H1 (cell line): ENCODE measurements around the gene PPIL6. TPM values are rescaled to one million over a fixed set of nuclear protein-coding genes. Genes with fewer than 3 reads are reported as not detected.

ENCODE experiments used
- CTCF ChIA-PET: fragments of 300-600 bp; sonication (Branson Sonifier 250); formaldehyde crosslinking; loops from one replicate; lab custom pipeline; 2021; ENCODE audit not compliant: partially characterized antibody; lab: Charles Lee
- POLR2A ChIA-PET: fragments of 300-600 bp; sonication (Branson Sonifier 250); formaldehyde crosslinking; loops from one replicate; lab custom pipeline; 2021; ENCODE audit warnings: inconsistent platforms; ENCODE audit not compliant: partially characterized antibody; lab: Charles Lee
- DNase-seq, 2 experiments: peaks; one replicate each; pipeline versions ENCODE4 v3.0.0 to v3.0.0-alpha.2; 2010 to 2022; ENCODE audit warnings: low spot score in 2 of 2, low read depth in 1 of 2, mixed read lengths in 1 of 2
- FAIRE-seq: peaks from 2 replicates; lab custom pipeline; 2011; peaks lifted over from hg19 to GRCh38; lab: Jason Lieb, UNC
- H2AFZ ChIP-seq: 2 replicates; pipeline ENCODE4 v1.8.1; 2012; ENCODE audit warnings: low read length, inconsistent platforms
- H2AK5ac ChIP-seq: 2 replicates; pipeline ENCODE4 v1.6.1; 2013; ENCODE audit warnings: low read depth, low read length
- H2BK120ac ChIP-seq: replicated peaks from 2 replicates; pipeline ENCODE3; 2013; ENCODE audit warnings: low read depth, low read length, inconsistent platforms
- H2BK12ac ChIP-seq: 2 replicates; pipeline ENCODE4 v1.6.1; 2013; ENCODE audit warnings: low read depth, low read length
- H2BK15ac ChIP-seq: 2 replicates; pipeline ENCODE4 v1.6.1; 2013; ENCODE audit warnings: low read length
- H2BK20ac ChIP-seq: 2 replicates; pipeline ENCODE4 v1.6.1; 2013; ENCODE audit warnings: low read length
- H2BK5ac ChIP-seq: 2 replicates; pipeline ENCODE4 v1.6.1; 2013; ENCODE audit warnings: low read depth, low read length
- H3K14ac ChIP-seq: 2 replicates; pipeline ENCODE4 v1.6.1; 2013; ENCODE audit warnings: inconsistent platforms; ENCODE audit not compliant: insufficient read length
- H3K18ac ChIP-seq: 2 replicates; pipeline ENCODE4 v1.6.1; 2013; ENCODE audit warnings: low read length; ENCODE audit errors: extremely low read depth
- H3K23ac ChIP-seq: 2 replicates; pipeline ENCODE4 v1.6.1; 2013; ENCODE audit warnings: inconsistent platforms; ENCODE audit not compliant: insufficient read length
- H3K23me2 ChIP-seq: 2 replicates; pipeline ENCODE4 v1.6.1; 2013; ENCODE audit warnings: low read depth, low read length
- H3K27ac ChIP-seq: 2 replicates; pipeline ENCODE4 v1.6.1; 2011; ENCODE audit warnings: low read depth, low read length, inconsistent platforms
- H3K27me3 ChIP-seq, 4 experiments: replicated peaks in 1 of 4; 1 replicate in 1 of 4; 2 replicates in 3 of 4; pipeline versions ENCODE4 v1.6.1 to v1.8.1; 2011 to 2013; ENCODE audit warnings: low read length in 3 of 4, mild to moderate bottlenecking in 3 of 4, inconsistent platforms in 2 of 4, mixed read lengths in 2 of 4, moderate library complexity in 1 of 4; ENCODE audit not compliant: control insufficient read depth in 3 of 4, insufficient read depth in 3 of 4; ENCODE audit errors: extremely low read depth in 1 of 4
- H3K36me3 ChIP-seq, 4 experiments: 2 replicates each; pipeline versions ENCODE4 v1.6.1 to v1.8.1; 2011 to 2013; ENCODE audit warnings: mild to moderate bottlenecking in 4 of 4, low read length in 3 of 4, moderate library complexity in 2 of 4, control low read depth in 1 of 4, inconsistent platforms in 1 of 4; ENCODE audit not compliant: insufficient read depth in 4 of 4, control insufficient read depth in 2 of 4
- H3K4ac ChIP-seq: replicated peaks from 2 replicates; pipeline ENCODE3; 2013; ENCODE audit warnings: low read length, low read depth, mixed read lengths, inconsistent platforms; ENCODE audit not compliant: insufficient read length
- H3K4me1 ChIP-seq, 4 experiments: replicated peaks in 1 of 4; 1 replicate in 1 of 4; 2 replicates in 3 of 4; pipeline versions ENCODE4 v1.6.1 to v1.8.1; 2011 to 2013; ENCODE audit warnings: low read length in 3 of 4, inconsistent platforms in 2 of 4, mixed read lengths in 1 of 4; ENCODE audit not compliant: insufficient read depth in 4 of 4, control insufficient read depth in 3 of 4
- H3K4me2 ChIP-seq, 2 experiments: 2 replicates each; pipeline versions ENCODE4 v1.6.1 to v1.8.1; 2011 to 2013; ENCODE audit warnings: low read depth in 2 of 2, low read length in 2 of 2, control low read depth in 1 of 2, inconsistent platforms in 1 of 2, mild to moderate bottlenecking in 1 of 2; ENCODE audit not compliant: insufficient read depth in 1 of 2
- H3K4me3 ChIP-seq, 4 experiments: fragments of 200-600, 300-600 bp in 1 of 4; sonication (generic), shearing (Covaris generic), sonication (Bioruptor Twin) in 1 of 4; 2 replicates each; pipeline versions ENCODE4 v1.5.1 to v1.8.1; 2011 to 2016; ENCODE audit warnings: low read length in 4 of 4, low read depth in 3 of 4, control low read depth in 2 of 4, inconsistent platforms in 2 of 4, mild to moderate bottlenecking in 2 of 4, mixed read lengths in 1 of 4, moderate library complexity in 1 of 4; ENCODE audit not compliant: insufficient read depth in 2 of 4; ENCODE audit errors: extremely low read depth in 1 of 4
- H3K56ac ChIP-seq: replicated peaks from 2 replicates; pipeline ENCODE3; 2013; ENCODE audit warnings: low read depth, mild to moderate bottlenecking, mixed read lengths, low read length, inconsistent platforms; ENCODE audit not compliant: insufficient read length
- H3K79me1 ChIP-seq: 2 replicates; pipeline ENCODE4 v1.6.1; 2013; ENCODE audit warnings: low read depth, low read length, control low read depth
- H3K79me2 ChIP-seq, 2 experiments: 2 replicates each; pipeline versions ENCODE4 v1.6.1 to v1.8.1; 2012 to 2013; ENCODE audit warnings: low read length in 2 of 2, mild to moderate bottlenecking in 2 of 2, inconsistent platforms in 1 of 2; ENCODE audit not compliant: insufficient read depth in 2 of 2, control insufficient read depth in 1 of 2
- H3K9ac ChIP-seq, 4 experiments: replicated peaks in 1 of 4; 1 replicate in 1 of 4; 2 replicates in 3 of 4; pipeline versions ENCODE4 v1.6.1 to v1.8.1; 2011 to 2013; ENCODE audit warnings: low read depth in 3 of 4, low read length in 3 of 4, control low read depth in 2 of 4, mild to moderate bottlenecking in 2 of 4, moderate library complexity in 2 of 4, inconsistent platforms in 1 of 4; ENCODE audit errors: extremely low read depth in 1 of 4
- H3K9me3 ChIP-seq, 2 experiments: 2 replicates each; pipeline versions ENCODE4 v1.6.1 to v1.8.1; 2012 to 2013; ENCODE audit warnings: mild to moderate bottlenecking in 2 of 2, moderate library complexity in 2 of 2, control low read depth in 1 of 2, inconsistent platforms in 1 of 2, low read depth in 1 of 2, low read length in 1 of 2, mixed read lengths in 1 of 2; ENCODE audit not compliant: insufficient read depth in 2 of 2
- H4K20me1 ChIP-seq, 2 experiments: replicated peaks in 1 of 2; 2 replicates each; pipeline versions ENCODE3 to v1.8.1; 2011 to 2013; ENCODE audit warnings: inconsistent platforms in 2 of 2, low read length in 2 of 2, mild to moderate bottlenecking in 1 of 2; ENCODE audit not compliant: insufficient read depth in 2 of 2, control insufficient read depth in 1 of 2
- H4K5ac ChIP-seq: 2 replicates; pipeline ENCODE4 v1.6.1; 2013; ENCODE audit warnings: low read length, low read depth, mixed read lengths, inconsistent platforms; ENCODE audit not compliant: insufficient read length
- H4K8ac ChIP-seq: 2 replicates; pipeline ENCODE4 v1.8.0; 2013; ENCODE audit warnings: mild to moderate bottlenecking, moderate library complexity, low read length, inconsistent platforms; ENCODE audit not compliant: insufficient read depth; ENCODE audit errors: extremely low read depth
- H4K91ac ChIP-seq: replicated peaks from 2 replicates; pipeline ENCODE3; 2013; ENCODE audit warnings: low read length, mixed read lengths, inconsistent platforms; ENCODE audit not compliant: insufficient read length
- CHD2 ChIP-seq: IDR thresholded peaks from 2 replicates; pipeline ENCODE4 v1.6.1; 2012; ENCODE audit warnings: low read length, improper control_type of control experiment
- EP300 ChIP-seq, 2 experiments: IDR thresholded peaks; 1 replicate in 1 of 2; 2 replicates in 1 of 2; pipeline ENCODE4 v1.6.1; 2011 to 2012; ENCODE audit warnings: low read depth in 2 of 2, low read length in 2 of 2, mild to moderate bottlenecking in 2 of 2, borderline replicate concordance in 1 of 2, inconsistent platforms in 1 of 2, moderate library complexity in 1 of 2
- JUN ChIP-seq: IDR thresholded peaks from 2 replicates; pipeline ENCODE4 v1.6.1; 2011; ENCODE audit warnings: low read depth, mild to moderate bottlenecking, improper control_type of control experiment, low read length
- JUND ChIP-seq: IDR thresholded peaks from 2 replicates; pipeline ENCODE4 v1.6.1; 2011; ENCODE audit warnings: mild to moderate bottlenecking, improper control_type of control experiment, low read length
- POU5F1 ChIP-seq: IDR thresholded peaks from 2 replicates; pipeline ENCODE4 v1.6.1; 2011; ENCODE audit warnings: low read depth, mild to moderate bottlenecking, low read length, moderate library complexity
- RXRA ChIP-seq: IDR thresholded peaks from 2 replicates; pipeline ENCODE4 v1.6.1; 2011; ENCODE audit warnings: low read depth, mild to moderate bottlenecking, low read length, moderate library complexity; ENCODE audit not compliant: insufficient read depth
- SIN3A ChIP-seq, 2 experiments: IDR thresholded peaks in 1 of 2; conservative IDR thresholded peaks in 1 of 2; 2 replicates each; pipeline ENCODE4 v1.6.1; 2011 to 2012; ENCODE audit warnings: low read length in 2 of 2, improper control_type of control experiment in 1 of 2, low read depth in 1 of 2, mild to moderate bottlenecking in 1 of 2
- TAF7 ChIP-seq: optimal IDR thresholded peaks from 2 replicates; pipeline ENCODE3; 2011; ENCODE audit warnings: low read depth, mild to moderate bottlenecking, inconsistent platforms, low read length, moderate library complexity, borderline replicate concordance
- WGBS, 2 experiments: shearing (Covaris generic) in 1 of 2; methylation state at CpG; one replicate each; pipeline versions ENCODE4 v1.1.6 to v1.1.7; 2013 to 2015; ENCODE audit warnings: low lambda C conversion rate in 2 of 2, mixed read lengths in 2 of 2, inconsistent platforms in 1 of 2, low coverage in 1 of 2, missing lambda C conversion rate in 1 of 2; ENCODE audit not compliant: insufficient replicate concordance in 2 of 2, insufficient coverage in 1 of 2, insufficient read length in 1 of 2; ENCODE audit errors: extremely low coverage in 1 of 2, missing lambda C conversion rate in 1 of 2; 5-methylcytosine and 5-hydroxymethylcytosine counted together
- polyA plus RNA-seq, 7 experiments: library from polyadenylated mRNA; depleted of rRNA in 3 of 7; stranded (reverse) in 5 of 7; unstranded in 2 of 7; fragments of >200 nt in 5 of 7; fragments of 200-250 nt in 2 of 7; gene quantifications; 1 replicate in 5 of 7; 2 replicates in 1 of 7; 4 replicates in 1 of 7; pipeline versions ENCODE4 v1.2.1 to v1.2.3, GENCODE V29; 2011 to 2013; ENCODE audit warnings: missing spikeins in 2 of 7, mixed read lengths in 2 of 7
- total RNA-seq: library from RNA; stranded (reverse); fragmentation: NEBNext Ultra II Directional; extraction: Animal tissue kit (Norgen Biotek cat#: 25700); gene quantifications from 2 replicates; pipeline ENCODE4 v1.2.1, GENCODE V29; 2021

Gene PPIL6
- total and polyA plus RNA-seq, 2 of the 8 experiments (the other 6 are each of a cell fraction or from before 2014, with no cell fraction given), result 0.42 to 1.3 TPM

GRCh38 chr6:109370336-109370735 is 70.1 kb downstream of the PPIL6 start:
- DNase-seq (no peak), FAIRE-seq (no peak)
- Histone ChIP-seq H3K9ac (no peak overlapping the region), H2AFZ (no peak overlapping the region), H3K23me2 (peaks cover 3% of the 10 kb centered on the region; the same call in 1 of the 2 replicates), H2BK20ac (no peak overlapping the region), H2BK12ac (no peak overlapping the region), H4K20me1 (peaks cover 3 to 5% of the 10 kb centered on the region in 2 experiments), H3K36me3 (peaks cover 20 to 85% (median 43%) of the 10 kb centered on the region in 4 experiments), H3K23ac (no peak overlapping the region), H3K27me3 (no peaks in the 10 kb centered on the region), H3K4ac (no peak overlapping the region), H2AK5ac (no peak overlapping the region), H3K4me1 (no peaks in the 10 kb centered on the region), H3K27ac (no peak overlapping the region), H3K4me2 (no peak overlapping the region), H3K79me2 (0 out of 4 replicates have a peak, but pooled peaks cover 0 to 3% of the 10 kb centered on the region in 2 experiments), H3K14ac (no peak overlapping the region), H3K4me3 (no peak overlapping the region), H3K56ac (no peak overlapping the region), H2BK120ac (no peak overlapping the region), H3K79me1 (no peaks in the 10 kb centered on the region), H4K5ac (no peak overlapping the region), H3K18ac (no peak overlapping the region), H2BK15ac (no peak overlapping the region), H4K8ac (no peak overlapping the region), H4K91ac (no peak overlapping the region), H3K9me3 (no peaks in the 10 kb centered on the region), H2BK5ac (no peak overlapping the region)
- ChIA-PET CTCF (interaction anchor here (0.9 to 2.1 kb wide), 4 partner anchors 13 to 184 kb away, joined by 3 to 8 read pairs (median 4); no protein-coding TSS in a partner anchor), POLR2A (interaction anchor here (1.3 to 3.5 kb wide), 2 partner anchors 12 to 19 kb away, joined by 3 to 20 read pairs; partner anchors contain the start of gene CD164)
- 83% methylated on average over 1 of the region's 1 CpG; no CpG with 5 or more reads in 1 of the 2 experiments for WGBS, 2 experiments
- TF ChIP-seq JUN (no peak), RXRA (no peak), JUND (no peak), SIN3A (conservative IDR thresholded peaks at IDR 0.05 in 1 of 2, IDR thresholded peaks at IDR 0.05 in 1 of 2; ENCODE audit: low read depth in 1 of 2, low read length in 2 of 2) (no peak), EP300 (IDR thresholded peaks at IDR 0.05; ENCODE audit: borderline replicate concordance in 1 of 2, low read depth in 2 of 2, low read length in 2 of 2) (no peak), CHD2 (no peak), TAF7 (no peak), POU5F1 (no peak)
